Epidermal melanocyte (primary cell): Measurements from ENCODE around the gene STX3.
"Not testable (repeated sequence)": the region's sequence is repeated elsewhere in the genome, so short reads cannot be mapped to it uniquely, and the experiment has no call there.

Experiments
- DNase-seq: peaks from one replicate; pipeline ENCODE4 v3.0.0; 2011; ENCODE audit warnings: low spot score; ENCODE audit not compliant: insufficient read length

STX3 gene

GRCh38 chr11:59841514-59841913, 86.3 kb downstream of the STX3 start:
- no peak for DNase-seq

DNA sequence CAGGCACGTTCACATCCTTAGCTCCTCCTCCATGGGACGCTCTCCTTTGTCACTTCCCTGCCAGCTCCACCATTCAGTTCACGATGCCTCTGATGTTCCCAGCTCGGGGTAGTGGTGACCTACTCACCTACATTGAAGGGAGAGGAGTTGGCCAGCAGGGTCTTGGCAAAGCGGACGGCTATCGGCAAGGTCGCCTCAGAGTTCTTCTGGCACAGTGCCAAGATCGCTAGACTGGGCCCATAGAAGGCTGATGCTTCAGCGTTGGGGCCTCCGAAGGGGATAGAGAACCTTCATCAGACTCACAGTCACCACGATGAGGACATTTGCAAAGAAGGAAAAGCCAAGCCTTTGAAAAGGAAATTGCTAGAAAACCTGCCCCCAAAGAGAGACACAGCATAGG, 87.1 kb downstream of the STX3 start:
- no peak for DNase-seq

- DNase-seq = no peak
Observed at GRCh38 chr11:59845399-59845798, 90.2 kb downstream of the STX3 start, which contains the start of gene CBLIF. CBLIF (minus strand) TSS chr11:59845499; CDS start chr11:59845453, 46 bp downstream.

- DNase-seq = no peak
Observed at GRCh38 chr11:59846556-59846955, 91.4 kb downstream of the STX3 start.

GRCh38 chr11:59847626-59848025, 92.5 kb downstream of the STX3 start:
- DNase-seq = no peak

DNA sequence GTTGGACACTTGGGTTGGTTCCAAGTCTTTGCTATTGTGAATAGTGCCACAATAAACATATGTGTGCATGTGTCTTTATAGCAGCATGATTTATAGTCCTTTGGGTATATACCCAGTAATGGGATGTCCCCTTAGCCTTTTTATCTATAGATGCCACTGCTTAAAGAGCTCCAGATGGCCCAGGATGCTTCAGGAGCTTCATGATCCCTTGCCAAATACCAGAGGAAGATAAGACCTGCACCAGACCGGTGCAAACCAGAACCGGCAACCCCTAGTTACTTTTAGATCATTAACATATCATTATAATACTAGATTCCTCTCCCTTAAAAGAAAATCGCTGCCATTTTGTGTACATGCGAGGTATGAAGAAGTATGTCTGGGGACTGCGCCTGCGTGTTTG, 93.3 kb downstream of the STX3 start:
- not testable (repeated sequence) for DNase-seq

- DNase-seq = no peak
Observed at GRCh38 chr11:59849129-59849528, 94.0 kb downstream of the STX3 start.

GRCh38 chr11:59849551-59849950, 94.4 kb downstream of the STX3 start:
- DNase-seq = not testable (repeated sequence)

DNA sequence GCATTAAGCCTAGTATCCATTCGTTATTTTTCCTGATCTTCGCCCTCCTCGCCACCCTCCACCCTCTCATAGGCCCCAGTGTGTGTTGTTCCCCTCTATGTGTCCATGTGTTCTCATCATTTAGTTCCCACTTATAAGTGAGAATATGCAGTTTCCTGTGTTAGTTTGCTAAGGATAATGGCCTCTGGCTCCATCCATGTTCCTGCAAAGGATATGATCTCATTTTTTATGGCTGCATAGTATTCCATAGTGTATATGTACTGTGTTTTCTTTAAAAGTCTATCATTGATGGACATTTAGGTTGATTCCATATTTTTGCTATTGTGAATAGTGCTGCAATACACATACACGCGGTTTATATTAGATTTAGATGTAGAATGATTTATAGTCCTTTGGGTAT, 96.2 kb downstream of the STX3 start:
- not testable (repeated sequence) for DNase-seq

DNA sequence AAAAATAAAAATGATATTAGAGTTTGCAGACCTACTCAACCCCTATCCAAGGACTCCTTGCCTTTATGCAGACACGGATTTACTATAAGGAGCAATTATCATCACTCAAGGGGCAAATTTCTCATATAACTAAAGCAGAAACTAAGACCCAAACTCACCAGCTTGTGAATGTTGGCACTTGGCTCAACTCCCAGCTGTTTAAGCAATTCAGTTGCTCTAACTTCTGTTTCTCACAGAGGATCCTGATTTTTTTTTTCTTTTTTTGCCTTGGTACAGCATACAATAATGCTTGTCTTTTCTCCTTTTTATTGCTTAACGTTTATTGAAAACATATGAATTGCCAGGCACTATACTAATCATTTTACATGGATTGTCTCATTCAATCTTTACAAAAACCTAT, 99.7 kb downstream of the STX3 start:
- no peak for DNase-seq
